ENCODE results near the gene ORC4.

The ORC4 gene

DNA sequence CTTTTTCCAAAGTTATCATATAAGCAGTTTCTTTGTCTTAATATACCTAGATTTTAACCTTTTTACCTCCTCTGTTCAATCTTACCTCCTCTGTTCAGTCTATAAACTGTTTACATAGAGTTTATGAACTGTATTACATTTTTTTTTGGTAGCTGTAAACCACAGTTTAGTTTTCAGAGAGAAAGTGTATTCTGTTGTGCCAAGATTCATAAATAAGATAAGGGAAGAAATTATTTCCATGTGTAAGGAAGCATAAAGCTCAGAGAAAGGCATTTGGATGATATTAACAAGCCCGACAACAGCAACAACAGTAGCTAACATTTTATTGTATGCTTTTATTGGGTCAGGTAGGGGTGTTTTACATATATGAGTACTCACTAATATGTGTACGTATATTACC, 104.5 kb downstream of the ORC4 start:
- TF ChIP-seq, protein P1, sequence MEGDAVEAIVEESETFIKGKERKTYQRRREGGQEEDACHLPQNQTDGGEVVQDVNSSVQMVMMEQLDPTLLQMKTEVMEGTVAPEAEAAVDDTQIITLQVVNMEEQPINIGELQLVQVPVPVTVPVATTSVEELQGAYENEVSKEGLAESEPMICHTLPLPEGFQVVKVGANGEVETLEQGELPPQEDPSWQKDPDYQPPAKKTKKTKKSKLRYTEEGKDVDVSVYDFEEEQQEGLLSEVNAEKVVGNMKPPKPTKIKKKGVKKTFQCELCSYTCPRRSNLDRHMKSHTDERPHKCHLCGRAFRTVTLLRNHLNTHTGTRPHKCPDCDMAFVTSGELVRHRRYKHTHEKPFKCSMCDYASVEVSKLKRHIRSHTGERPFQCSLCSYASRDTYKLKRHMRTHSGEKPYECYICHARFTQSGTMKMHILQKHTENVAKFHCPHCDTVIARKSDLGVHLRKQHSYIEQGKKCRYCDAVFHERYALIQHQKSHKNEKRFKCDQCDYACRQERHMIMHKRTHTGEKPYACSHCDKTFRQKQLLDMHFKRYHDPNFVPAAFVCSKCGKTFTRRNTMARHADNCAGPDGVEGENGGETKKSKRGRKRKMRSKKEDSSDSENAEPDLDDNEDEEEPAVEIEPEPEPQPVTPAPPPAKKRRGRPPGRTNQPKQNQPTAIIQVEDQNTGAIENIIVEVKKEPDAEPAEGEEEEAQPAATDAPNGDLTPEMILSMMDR (conservative IDR thresholded peaks at IDR 0.05) = no peak
- TF ChIP-seq ZFX (IDR thresholded peaks at IDR 0.05) = no peak
- no peak overlapping the region for H3K27ac ChIP-seq

DNA sequence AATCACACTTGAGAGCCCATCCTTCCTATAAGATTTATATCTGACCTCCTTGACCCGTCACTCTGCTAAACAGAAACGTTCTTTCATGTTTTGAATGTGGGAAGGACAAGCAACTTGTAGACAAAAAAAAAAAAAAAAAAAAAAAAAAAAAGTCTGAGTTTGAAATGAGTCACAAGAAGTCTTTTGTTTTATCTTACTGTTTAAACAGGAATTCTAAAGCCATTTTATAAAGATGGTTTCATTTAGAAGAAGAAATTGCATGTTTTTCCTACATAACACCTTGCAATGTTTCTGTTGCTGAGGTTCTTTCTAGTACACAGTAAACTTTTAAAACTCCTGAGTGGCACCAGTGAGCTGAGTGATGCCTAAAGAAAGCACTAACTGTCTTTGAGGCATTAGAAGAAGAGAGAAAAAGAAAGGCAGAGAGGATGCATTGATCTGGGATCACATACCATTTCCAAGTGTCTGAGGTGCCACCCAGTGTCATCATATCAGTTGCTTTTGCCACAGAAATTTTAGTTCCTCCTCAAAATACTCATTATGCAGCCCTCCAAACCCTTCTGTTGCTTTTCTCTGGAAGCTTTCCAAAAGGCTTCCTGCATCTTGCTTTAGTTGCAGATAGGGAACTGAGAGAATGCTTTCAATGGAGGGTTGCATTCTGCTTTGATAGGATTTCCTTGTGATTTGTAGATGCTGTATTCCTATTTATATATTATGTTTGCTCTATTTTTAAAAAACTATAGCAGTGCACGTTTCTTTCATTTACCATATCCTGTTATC, 106.6 kb downstream of the ORC4 start:
- no peak overlapping the region for H3K27ac ChIP-seq
- TF ChIP-seq, protein P1 (conservative IDR thresholded peaks at IDR 0.05) = no peak
- TF ChIP-seq ZFX (IDR thresholded peaks at IDR 0.05) = no peak

DNA sequence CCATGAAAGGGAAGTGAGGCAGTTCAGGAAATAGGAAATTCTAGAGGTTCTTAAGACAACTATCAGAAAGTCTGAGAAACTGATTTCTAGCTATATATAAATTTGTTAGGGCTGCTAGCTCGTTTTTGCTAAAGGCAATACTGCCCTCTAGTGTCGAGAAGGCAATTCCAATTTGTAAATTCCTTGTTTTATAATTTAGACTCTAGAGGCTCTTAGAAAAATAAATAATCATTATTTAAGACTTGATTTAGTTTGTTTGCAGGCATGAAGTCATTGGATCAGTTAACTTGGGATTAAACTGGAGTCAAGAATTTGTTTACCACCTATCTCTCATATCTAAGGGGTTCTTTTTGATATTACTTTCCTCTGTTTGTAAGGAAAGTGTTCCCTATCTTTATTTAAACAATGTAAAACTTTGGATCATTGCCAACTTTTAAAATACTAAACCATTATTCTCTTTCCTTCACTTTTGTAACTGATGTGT, 109.5 kb downstream of the ORC4 start:
- TF ChIP-seq, protein P1 (conservative IDR thresholded peaks at IDR 0.05) = peak; percentile 79
- TF ChIP-seq ZFX (IDR thresholded peaks at IDR 0.05) = no peak
- H3K27ac ChIP-seq = no peak overlapping the region

DNA sequence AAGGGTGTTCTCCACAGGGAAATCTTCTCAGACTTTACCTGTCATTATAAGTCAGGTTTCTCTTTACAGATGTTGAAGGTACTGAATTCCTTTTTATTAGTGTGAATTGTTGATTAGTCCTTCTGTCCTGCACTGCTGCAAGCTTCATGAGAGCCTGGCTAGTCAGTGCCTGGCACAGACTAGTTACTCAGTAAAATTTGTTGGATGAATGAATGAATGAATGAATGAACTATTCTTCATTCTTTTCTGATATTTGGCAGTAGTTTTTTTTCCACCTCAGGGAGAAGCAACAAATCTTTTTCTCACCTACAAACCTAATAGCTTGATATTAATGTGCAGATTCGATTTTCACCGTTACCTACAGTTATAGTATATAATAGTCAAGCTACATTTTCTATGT, 111.4 kb downstream of the ORC4 start:
- TF ChIP-seq, protein P1 (conservative IDR thresholded peaks at IDR 0.05) = no peak
- TF ChIP-seq ZFX (IDR thresholded peaks at IDR 0.05) = no peak
- H3K27ac ChIP-seq = no peak overlapping the region

DNA sequence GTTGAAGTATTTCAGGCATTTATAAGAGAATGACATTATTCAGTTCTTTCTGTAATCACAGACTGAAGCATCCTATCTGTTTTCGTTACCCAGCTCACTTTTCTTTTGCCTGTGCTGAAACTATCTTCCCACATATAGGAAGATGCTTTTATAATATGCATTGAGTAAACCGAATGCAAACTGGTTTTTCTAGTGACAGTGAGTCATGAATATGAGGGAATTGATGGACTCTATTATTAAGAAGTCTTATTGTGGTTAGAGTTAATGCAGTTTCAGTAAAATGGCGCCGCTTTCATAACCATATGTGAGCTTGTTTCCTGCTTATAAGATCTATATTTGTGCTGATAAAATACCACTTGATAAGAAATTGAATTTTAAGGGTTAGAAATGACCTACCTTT, 116.5 kb downstream of the ORC4 start:
- TF ChIP-seq ZFX (IDR thresholded peaks at IDR 0.05) = no peak
- TF ChIP-seq, protein P1 (conservative IDR thresholded peaks at IDR 0.05) = no peak
- no peak overlapping the region for H3K27ac ChIP-seq

DNA sequence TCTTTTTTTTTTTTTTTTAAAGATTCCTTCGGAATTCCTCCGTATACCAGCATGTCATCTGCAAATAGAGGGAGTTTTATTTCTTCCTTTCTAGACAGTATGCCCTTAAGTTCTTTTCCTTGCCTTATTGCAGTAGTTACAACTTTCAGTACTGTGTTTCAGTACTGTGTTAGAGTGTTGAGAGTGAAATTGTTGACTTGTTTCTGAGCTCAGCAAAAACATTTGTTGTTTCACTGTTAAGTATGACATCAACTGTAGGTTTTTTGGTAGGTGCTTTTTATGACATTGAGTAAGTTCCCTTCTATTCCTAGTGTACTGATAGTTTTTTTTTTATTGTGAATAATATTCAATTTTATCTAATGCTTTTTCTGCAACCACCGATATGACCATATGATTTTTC, 131.9 kb downstream of the ORC4 start:
- H3K27ac ChIP-seq = no peak overlapping the region
- TF ChIP-seq, protein P1 (conservative IDR thresholded peaks at IDR 0.05) = no peak
- TF ChIP-seq ZFX (IDR thresholded peaks at IDR 0.05) = no peak

DNA sequence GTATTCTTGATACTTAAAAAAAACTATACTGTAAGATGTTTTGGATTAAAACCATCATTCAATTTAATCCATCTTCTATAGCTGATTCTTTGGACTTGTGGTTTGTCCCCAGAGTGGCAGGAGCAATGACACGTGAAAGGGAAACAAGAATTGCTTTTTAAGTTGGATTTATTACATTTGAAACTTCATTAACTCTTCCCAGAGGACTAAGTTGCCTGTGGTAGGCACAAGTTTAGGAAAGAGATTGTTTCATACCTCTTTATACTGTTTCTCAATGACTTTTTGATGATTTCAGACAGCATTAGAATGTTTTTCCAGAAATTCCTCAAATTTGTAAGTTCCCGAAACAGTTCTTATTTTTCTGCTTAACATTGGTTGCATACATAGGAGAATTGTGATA, 134.4 kb downstream of the ORC4 start:
- no peak overlapping the region for H3K27ac ChIP-seq
- TF ChIP-seq ZFX (IDR thresholded peaks at IDR 0.05) = no peak
- TF ChIP-seq, protein P1 (conservative IDR thresholded peaks at IDR 0.05) = no peak
